HG03565 (cell line): ENCODE measurements around the gene ABCC3.

Source experiments
- ATAC-seq: cut with Tn5 transposase; IDR thresholded peaks from one replicate; pipeline ENCODE4 v1.9.1; 2021; ENCODE audit warnings: mild to moderate bottlenecking, moderate library complexity; ENCODE audit not compliant: unreplicated experiment

The ABCC3 gene

DNA sequence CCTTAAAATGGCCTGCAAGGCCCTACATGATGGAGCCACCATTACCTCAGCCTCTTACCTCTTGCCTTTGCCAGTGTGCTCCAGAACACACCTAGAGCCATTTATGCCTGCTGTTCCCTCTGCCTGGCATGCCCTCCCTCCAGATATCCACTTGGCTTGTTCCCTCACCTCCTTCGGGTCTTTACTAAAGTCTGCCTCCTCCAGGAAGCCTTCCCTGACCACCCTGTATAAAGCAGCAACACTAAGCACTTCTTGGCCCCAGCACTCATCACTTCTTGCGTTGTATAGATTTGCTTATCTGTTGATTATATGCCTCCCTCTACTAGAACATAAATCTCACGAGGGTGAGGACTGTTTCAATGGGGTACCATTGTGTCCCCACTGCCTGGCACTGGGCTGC lies 47.8 kb downstream of the ABCC3 start:
- no peak for ATAC-seq

DNA sequence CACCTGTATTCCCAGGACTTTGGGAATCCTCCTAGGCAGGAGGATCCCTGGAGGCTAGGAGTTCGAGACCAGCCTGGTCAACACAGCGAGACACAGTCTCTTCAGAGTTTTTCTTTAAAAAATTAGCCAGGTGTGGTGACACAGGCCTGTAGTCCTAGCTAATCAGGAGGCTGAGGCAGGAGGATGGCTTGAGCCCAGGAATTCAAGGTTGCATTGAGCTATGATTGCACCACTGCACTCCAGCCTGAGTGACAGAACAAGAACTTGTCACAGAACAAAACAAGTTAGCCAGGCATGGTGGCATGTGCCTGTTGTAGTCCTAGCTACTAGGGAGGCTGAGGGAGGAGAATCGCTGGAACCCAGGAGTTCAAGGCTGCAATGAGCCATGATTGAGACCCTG lies 48.3 kb downstream of the ABCC3 start:
- no peak for ATAC-seq

DNA sequence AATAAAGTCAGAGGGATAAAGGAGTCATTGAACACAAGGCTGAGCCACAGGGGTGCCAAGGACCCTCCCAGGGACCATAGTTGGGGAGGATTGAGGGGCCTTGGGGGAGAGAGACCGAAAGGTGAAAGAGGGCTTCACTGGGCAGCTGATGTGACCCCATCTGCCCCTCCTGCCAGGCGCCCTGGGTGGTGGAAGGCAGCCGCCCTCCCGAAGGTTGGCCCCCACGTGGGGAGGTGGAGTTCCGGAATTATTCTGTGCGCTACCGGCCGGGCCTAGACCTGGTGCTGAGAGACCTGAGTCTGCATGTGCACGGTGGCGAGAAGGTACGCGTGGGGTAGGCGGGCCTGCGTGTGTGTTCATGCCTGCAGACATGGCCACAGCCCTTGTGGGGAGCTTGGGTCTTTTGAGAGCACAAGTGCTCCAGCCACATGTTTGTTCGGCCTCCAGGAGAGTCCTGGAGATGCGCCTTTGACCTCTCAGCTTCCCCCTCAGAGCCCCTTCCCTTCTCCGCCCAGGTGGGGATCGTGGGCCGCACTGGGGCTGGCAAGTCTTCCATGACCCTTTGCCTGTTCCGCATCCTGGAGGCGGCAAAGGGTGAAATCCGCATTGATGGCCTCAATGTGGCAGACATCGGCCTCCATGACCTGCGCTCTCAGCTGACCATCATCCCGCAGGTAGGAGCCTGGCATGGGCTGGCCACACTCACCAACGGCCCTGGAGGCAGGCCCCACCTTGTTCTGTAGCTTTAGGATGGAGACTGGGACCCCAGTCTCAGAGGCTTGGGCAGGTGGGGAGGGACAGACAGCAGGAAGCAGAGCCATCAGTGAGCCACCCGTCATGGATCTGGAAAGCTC lies 49.0 kb downstream of the ABCC3 start:
- no peak for ATAC-seq

DNA sequence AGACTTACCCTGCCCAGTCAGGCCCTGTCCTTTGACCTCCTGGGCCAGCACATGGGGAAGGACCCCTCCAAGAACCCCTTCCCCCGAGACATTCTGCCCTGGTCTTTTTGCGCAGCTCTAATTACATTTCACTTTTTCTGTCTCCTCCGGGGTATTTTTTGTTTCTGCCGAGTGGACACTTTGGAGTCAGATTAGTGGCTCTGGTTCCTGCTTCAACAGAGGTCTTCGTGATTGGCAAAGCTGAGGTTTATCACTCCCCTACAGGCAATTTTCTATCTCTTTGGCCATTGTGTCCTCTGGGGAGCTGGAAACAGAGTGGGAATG lies 49.6 kb downstream of the ABCC3 start:
- ATAC-seq, result no peak

DNA sequence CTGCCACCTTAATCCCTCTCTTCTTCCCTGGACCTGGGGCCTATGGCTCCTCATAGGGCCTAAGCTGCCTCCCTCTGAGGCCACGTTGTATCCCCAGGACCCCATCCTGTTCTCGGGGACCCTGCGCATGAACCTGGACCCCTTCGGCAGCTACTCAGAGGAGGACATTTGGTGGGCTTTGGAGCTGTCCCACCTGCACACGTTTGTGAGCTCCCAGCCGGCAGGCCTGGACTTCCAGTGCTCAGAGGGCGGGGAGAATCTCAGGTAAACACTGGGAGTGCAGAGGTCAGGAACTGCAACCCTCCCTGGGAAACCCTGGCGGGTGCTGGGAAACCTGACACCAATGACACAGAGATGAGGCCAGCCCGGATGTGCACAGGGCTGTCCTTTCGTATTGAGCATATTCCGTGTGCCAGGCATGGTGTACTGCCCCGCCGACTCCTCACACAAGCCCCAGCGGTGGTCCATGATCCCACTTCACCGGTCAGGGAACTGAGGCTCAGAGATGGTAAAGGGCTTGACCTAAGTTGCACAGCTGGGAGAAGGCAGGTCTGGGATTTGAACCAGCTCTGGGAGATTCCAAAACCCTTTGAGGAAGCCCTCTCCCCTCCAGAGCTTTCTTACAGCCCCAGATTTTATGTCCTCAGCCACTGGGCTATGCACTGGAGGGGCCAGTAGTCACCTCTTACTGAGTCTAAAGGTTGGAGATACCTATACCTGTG lies 50.1 kb downstream of the ABCC3 start:
- no peak for ATAC-seq

DNA sequence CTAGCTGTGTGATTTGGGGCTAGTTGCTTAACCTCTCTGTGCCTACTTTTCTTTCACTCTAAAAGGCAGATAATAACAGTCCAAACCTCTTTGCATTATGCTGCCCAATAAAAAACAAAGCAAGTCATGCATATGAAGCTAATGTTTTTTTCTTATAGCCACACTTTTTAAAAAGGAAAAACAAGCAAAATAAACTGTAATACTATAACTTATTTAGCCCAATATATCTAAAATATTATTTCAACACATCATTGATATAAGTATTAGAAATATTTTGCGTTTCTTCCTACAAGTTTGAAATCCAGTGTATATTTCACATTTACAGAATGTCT lies 50.6 kb downstream of the ABCC3 start:
- ATAC-seq, result no peak

DNA sequence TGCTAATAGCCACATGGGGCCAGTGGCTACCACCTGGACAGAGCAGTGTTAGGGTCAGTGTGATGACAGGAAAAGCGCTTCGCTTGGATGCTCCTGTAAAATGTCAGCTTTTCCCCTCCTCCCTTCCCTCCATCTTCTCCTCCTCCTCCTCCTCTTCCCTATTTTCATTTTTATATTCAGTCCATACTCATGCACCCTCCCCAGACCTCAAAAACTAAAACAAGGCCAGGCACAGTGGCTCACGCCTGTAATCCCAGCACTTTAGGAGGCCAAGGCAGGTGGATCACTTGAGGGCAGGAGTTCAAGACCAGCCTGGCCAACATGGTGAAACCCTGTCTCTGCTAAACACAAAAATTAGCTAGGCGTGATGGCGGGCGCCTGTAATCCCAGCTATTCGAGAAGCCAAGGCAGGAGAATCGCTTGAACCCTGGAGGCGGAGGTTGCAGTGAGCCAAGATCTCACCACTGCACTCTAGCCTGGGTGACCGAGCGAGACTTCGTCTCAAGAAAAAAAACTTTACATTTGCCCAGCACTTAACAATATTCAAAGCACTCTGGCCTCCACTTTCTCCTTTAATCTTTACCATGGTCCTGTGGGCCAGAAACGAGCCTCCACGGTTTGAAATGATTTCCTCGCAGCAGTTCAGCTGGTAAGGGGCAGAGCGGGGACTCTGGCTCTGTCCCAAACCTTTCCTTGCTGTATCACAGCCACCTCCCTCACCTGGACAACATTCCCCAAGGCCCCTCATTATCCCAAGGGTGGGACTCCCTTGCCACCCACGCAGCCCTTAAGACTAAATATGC lies 51.2 kb downstream of the ABCC3 start:
- ATAC-seq, result no peak

DNA sequence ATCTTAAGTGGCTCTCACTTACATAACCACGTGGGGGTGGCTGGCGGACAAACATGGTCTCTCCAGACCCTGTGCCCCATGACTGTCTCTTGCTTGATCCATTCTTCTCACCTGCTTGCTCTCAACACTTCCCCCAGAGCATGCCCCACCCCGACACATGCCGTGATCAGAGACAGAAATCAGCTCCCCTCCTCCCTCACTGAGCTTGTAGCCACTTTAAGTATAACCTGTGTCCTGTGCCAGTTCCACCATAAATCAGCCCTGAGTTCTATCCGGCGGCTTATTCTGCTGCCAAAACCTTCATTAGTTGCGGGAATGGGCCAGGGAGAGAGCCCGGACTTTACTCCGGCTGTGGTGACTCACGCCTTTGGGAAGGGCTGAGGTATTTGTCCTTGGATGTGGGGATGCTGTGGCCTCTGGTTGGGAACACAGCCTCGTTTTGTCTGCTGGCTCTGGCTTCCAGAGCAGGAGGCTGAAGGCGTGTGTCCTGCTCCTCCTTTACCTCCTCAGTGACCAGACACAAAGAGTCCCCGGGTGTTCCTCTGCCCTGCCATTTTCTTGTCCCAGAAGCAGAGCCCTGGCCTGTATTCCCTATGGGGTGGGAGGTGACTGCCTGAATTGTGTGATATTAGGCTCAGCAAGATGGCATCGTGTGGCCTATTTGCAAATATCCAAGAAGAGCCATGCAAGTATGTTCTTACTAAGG lies 52.0 kb downstream of the ABCC3 start:
- no peak for ATAC-seq

DNA sequence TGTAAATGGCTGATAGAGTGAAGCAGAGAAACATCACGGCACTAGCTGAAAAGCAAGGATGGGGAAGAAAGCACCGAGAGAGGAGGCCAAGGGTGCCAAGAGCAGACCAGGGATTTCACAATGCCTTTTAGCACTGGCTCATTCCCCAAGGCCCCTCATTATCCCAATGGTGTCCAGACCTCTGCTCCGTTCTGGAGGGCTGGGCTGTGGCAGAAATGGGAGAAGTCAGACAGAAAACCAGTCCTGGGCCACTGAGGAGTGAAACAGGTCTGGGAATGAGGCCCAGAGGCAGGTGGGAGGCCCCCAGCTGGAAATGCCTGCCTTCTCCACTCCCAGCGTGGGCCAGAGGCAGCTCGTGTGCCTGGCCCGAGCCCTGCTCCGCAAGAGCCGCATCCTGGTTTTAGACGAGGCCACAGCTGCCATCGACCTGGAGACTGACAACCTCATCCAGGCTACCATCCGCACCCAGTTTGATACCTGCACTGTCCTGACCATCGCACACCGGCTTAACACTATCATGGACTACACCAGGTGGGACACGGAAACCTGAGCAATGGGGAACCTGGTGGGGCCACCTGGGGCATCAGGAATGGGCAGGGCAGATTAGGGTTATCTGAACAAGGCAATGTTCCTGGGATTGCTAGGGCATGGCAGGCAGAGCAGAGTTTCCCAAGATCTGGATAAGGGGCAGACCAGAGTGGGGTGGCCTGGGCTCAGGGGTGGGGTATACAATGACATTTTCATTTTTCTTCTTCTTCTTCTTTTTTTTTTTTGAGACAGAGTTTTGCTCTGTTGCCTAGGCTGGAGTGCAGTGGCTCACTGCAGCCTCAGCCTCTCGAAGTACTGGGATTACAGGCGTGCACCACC lies 52.8 kb downstream of the ABCC3 start:
- no peak for ATAC-seq

DNA sequence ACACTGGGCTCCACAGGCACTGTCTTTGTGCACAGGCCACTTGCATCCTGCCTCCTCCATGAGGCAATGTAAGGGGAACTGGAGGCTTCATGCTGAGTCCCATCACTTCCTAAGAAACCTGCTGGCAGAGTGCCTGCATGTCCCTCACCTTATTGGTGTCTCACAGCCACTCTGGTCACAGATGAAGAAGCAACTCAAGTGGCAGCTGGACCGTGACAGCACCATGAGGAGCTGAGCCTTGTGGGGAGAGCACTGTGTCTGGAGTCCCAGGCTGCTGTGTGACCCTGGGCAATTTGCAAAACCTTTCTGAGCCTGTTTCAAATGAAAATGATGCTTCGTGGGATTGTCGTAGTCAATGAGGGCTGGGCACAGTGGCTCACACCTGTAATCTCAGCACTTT lies 53.6 kb downstream of the ABCC3 start:
- ATAC-seq, result no peak

DNA sequence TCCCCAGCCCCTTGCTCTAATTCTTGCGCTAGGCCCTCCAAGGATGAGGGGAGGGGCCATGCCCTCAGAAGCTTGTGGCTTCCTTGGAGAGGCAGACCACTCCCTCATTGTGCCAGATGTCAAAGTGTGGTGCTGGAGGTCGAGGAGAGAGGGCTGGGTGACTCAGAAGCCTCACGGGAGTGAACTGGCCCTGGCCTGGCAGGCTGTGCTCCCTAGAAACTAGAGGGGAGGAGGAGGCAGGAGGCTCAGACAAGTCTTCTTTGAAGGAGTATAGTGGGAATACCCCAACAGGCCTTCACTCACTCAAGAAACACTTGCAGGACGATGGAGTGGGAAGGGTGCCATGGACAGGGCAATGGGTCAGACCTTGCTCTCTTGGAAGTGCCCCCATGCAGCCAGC lies 54.6 kb downstream of the ABCC3 start:
- no peak for ATAC-seq

DNA sequence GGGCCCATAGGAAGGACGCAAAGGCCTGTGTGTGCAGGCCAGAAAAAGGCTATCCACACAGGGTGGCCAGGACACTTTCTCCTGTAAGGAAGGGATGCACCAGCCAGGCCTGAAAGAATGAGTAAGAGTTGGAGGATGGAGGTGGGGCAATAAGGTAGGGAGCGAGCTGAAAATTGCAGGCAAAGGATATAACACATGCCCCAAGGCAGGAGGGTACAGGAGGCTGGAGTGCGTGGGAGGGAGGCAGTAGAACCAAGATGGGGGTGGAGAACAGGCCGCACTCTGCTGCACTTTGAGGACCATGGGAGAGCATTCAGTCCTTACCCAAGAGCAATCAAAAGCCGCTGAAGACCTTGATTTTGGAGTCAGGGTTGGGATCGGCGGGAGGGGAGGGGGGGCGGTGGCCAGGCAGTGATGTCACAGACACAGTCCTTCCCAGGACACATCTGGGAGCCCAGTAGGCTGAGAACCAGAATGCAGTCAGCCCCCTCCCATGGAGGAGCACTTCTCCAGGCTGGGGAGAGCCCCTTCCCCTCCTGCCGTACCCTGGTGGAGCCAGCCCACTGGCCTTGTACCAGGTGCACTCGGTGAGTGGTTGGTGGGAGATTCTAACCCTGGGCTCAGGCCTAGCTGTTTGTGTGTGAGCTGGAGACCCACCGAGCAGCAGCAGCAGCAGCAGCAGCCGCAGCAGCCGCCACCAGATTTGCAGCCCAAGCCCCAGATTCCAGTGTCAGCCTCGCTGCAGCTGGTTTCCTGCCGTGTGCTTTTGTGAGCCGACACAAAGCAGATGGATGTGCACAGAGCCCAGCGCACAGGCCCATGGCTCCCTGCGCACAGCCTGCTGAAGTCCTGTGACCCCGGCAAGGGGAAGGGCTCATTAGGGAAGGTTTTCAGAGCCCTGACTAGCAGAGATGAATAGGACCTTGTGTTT lies 55.5 kb downstream of the ABCC3 start:
- no peak for ATAC-seq

DNA sequence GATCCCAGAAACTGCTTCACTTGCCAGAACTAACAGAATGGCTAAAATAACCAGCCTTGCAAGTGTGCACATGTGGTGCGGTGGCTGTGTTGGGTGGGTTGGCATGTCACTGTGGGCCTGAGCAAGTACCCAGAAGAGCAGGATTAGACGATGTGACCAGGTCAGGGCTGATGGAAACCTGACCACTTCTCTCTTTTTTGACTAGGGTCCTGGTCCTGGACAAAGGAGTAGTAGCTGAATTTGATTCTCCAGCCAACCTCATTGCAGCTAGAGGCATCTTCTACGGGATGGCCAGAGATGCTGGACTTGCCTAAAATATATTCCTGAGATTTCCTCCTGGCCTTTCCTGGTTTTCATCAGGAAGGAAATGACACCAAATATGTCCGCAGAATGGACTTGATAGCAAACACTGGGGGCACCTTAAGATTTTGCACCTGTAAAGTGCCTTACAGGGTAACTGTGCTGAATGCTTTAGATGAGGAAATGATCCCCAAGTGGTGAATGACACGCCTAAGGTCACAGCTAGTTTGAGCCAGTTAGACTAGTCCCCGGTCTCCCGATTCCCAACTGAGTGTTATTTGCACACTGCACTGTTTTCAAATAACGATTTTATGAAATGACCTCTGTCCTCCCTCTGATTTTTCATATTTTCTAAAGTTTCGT lies 56.3 kb downstream of the ABCC3 start:
- ATAC-seq, result no peak

DNA sequence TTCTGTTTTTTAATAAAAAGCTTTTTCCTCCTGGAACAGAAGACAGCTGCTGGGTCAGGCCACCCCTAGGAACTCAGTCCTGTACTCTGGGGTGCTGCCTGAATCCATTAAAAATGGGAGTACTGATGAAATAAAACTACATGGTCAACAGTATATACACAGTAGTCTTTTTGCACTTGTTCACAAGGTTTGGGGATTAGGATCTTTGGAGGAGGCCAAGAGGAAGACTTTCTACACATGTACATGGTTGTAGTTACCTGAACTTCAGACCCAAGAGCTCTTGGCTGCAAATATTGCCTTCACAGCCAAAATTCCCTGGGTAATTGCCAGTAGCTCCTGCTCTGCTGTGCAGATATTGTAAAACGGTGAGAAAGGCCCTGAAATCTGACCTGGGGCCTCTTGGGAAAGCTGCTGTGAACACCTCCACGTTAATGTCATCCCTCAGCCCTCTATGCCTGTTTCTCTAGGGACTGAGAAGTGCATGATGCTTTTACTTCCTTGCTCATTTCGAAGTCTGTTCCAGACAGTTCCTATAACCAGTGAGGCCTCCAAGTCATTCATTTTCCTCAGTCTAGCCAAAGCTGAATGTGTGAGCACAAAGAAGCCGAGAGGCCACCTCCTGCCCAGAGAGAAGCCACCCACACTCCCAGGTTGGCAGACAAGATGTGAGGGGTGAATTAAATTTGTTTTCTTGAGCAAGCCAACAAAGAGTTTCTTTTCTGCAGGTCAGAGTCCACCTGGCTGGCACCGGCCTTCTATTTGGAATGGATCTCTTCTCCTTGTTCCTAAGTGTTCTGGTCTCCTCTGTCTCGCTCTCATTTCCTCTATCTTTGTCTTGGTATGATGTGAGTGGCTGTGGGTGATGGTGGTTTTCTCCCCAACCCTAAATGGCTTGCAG lies 57.1 kb downstream of the ABCC3 start:
- no peak for ATAC-seq

DNA sequence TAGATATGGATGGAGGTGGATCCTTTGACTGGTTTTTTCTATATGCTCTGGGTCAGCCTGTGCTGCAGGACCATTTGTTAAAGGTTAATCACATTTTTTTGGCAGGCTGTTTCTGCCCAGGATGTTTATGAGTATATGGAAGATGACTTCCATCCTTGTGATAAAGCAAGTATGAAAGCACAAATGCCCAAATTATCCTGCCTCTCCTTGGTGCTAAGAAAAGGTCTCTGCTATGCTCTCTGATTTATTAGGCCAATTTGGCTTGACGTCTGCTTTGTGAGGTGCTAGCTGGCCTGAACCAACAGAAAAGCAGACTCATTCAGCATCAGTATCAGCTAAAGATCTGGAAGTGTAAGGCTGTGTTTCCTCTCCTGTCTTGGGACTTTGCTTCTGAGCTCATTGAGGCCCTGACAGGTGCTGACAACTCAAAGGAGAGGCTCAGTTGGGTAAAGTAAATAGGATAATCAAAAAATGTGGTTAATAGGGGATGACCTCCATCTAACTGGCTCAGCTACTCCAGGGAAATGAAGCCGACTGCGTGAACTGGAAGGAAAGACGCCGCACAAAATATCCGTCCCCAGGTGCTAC lies 57.9 kb downstream of the ABCC3 start:
- ATAC-seq, result no peak

DNA sequence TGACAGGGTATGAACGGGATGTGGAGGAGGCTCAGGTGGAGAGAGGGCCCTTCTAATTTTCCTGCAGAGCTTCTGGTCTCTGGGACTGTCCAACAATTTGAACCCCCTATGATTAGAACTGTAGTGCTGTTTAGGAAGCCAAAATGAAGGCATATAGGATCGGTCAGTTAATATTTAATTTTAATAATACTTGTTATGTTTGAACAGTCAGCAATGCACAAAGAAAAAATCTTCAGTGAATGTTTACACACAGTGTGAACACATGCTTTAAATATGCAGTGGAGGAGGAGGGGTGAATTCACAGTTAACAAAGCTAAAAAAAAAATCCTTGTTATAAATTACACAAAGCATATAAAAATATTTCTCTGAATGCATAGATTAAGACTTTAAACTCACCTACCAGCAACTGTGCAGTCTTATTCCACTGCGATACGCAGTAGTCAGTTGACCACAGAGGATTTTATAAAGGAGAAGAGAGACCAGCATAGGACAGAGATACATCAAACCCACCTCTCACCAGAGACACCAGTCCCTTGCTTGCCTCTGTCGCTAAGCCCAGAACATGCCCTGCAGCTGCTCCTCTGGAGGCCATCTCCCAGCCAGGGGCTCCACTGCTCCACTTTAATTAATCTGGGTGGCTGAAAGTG lies 58.5 kb downstream of the ABCC3 start:
- ATAC-seq, result no peak

DNA sequence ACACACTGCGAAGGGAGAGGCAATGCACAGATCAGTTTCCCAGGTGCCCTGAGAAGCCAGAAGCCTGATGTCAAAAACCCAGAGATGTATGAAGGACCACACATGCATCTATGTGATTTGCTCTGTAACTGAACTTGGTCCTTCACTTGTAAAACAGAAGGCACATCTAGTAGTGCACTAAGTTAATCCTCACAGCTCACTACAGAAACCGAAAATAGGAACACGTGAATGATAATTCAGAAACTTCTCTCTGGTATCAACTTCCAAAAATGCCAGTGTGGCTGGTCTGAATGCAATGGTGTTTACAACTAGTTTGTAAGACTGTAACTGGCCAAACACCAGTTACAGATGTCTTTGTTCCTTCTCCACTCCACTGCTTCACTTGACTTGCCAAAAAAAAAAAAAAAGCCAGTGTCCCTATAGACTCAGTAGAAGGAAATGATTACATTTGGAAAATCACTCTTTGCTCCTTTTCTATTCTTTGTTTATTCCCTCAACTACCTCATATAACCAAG lies 61.7 kb downstream of the ABCC3 start:
- no peak for ATAC-seq
